ENCODE data around the gene AKT1. TPM values are rescaled to one million over a fixed set of nuclear protein-coding genes. Genes with fewer than 3 reads are reported as not detected.
"Not testable (repeated sequence)": the region's sequence is repeated elsewhere in the genome, so short reads cannot be mapped to it uniquely, and the experiment has no call there.

Gene AKT1
- total RNA-seq, 4 donors from 2014 or later, result 134 to 283 (median 143) TPM

DNA sequence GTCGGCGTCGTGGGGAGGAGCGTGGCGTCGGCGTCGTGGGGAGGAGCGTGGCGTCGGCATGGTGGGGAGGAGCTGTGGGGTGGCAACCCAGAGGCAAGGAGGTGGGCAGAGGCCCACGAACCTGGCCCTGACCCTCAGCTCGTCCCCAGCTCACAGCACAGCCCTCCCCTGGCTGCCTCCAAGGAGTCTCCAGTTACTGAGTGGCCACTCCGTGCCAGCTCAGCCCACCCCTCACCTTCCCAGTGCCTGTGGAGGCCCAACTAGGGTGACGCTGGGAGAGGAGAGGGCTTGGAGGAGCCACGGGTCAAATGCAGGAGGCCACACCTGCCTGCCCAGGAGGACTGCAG is 65.7 kb downstream of the AKT1 start:
- TF ChIP-seq, protein P1, sequence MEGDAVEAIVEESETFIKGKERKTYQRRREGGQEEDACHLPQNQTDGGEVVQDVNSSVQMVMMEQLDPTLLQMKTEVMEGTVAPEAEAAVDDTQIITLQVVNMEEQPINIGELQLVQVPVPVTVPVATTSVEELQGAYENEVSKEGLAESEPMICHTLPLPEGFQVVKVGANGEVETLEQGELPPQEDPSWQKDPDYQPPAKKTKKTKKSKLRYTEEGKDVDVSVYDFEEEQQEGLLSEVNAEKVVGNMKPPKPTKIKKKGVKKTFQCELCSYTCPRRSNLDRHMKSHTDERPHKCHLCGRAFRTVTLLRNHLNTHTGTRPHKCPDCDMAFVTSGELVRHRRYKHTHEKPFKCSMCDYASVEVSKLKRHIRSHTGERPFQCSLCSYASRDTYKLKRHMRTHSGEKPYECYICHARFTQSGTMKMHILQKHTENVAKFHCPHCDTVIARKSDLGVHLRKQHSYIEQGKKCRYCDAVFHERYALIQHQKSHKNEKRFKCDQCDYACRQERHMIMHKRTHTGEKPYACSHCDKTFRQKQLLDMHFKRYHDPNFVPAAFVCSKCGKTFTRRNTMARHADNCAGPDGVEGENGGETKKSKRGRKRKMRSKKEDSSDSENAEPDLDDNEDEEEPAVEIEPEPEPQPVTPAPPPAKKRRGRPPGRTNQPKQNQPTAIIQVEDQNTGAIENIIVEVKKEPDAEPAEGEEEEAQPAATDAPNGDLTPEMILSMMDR (IDR thresholded peaks at IDR 0.05), result no peak
- TF ChIP-seq POLR2A (IDR thresholded peaks at IDR 0.05), result no peak
- TF ChIP-seq EP300 (IDR thresholded peaks at IDR 0.05), result no peak
- no peak for TF ChIP-seq POLR2AphosphoS5 (IDR thresholded peaks at IDR 0.05)
- no peaks in the 10 kb centered on the region for H3K27me3 ChIP-seq
- no peaks in the 10 kb centered on the region for H3K9me3 ChIP-seq
- no CpG with 5 or more reads among the region's 16 CpGs for WGBS, 2 donors (ENCODE audit: low coverage in 1 of 2)
- H3K36me3 ChIP-seq, result no peaks in the 10 kb centered on the region
- ATAC-seq, result no peak
- H3K27ac ChIP-seq, result no peak overlapping the region
- H3K4me1 ChIP-seq, result peaks cover 0 to 51% (median 4%) of the 10 kb centered on the region in 3 donors
- H3K4me3 ChIP-seq, result no peak overlapping the region

DNA sequence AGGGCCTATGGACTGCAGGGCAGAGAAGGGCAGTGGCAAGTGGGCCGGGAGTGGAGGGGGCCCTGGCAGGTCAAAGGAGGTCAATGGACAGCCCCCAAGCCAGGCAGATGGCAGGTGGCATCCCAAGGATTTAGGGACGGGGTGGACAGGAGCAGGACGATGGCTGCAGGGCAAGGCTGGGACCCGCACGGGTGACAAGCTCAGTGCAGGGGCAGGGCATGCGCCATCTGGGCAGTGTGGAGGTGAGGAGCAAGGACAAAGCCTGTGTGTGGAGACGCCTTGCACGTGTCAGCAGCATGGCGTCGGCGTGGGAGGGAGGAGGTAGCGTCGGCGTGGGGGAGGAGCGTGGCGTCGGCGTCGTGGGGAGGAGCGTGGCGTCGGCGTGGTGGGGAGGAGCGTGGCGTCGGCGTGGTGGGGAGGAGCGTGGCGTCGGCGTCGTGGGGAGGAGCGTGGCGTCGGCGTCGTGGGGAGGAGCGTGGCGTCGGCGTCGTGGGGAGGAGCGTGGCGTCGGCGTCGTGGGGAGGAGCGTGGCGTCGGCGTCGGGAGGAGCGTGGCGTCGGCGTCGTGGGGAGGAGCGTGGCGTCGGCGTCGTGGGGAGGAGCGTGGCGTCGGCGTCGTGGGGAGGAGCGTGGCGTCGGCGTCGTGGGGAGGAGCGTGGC is 66.2 kb downstream of the AKT1 start:
- not testable (repeated sequence) for H3K27ac ChIP-seq, H3K27me3 ChIP-seq, H3K4me3 ChIP-seq, ATAC-seq, H3K36me3 ChIP-seq, H3K9me3 ChIP-seq
- H3K4me1 ChIP-seq, result peaks cover 0 to 51% (median 8%) of the 10 kb centered on the region in 3 donors
- 88 to 90% methylated on average over 2 to 10 of the region's 73 CpGs for WGBS, 2 donors (ENCODE audit: low coverage in 1 of 2)

DNA sequence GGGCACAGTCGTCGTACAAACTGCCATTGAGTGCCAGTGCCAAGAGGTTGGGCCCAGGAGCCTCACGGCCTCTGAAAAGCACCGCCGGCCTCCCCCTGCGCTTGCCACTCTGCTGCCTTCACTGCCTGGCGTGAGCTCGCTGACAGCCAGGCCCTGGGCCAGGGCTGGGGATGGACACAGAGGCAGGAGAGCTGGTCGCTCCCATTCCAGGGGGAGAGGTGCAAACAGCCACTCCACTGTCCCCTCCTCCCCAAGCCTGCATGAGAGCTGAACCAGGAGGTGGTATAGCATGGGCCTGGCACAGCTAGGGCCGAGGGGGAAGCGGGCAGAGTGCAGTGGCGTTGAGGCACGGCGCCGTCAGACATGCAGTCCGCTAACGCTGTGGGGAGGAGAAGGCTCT is 66.9 kb downstream of the AKT1 start:
- ATAC-seq, result no peak
- H3K27ac ChIP-seq, result no peak overlapping the region
- H3K27me3 ChIP-seq, result no peaks in the 10 kb centered on the region
- H3K36me3 ChIP-seq, result no peaks in the 10 kb centered on the region
- peaks cover 0 to 51% (median 8%) of the 10 kb centered on the region in 3 donors for H3K4me1 ChIP-seq
- WGBS, 2 donors (ENCODE audit: low coverage in 1 of 2), result no CpG with 5 or more reads among the region's 17 CpGs
- H3K4me3 ChIP-seq, result no peak overlapping the region
- TF ChIP-seq POLR2AphosphoS5 (IDR thresholded peaks at IDR 0.05), result no peak
- TF ChIP-seq, protein P1 (IDR thresholded peaks at IDR 0.05), result no peak
- TF ChIP-seq POLR2A (IDR thresholded peaks at IDR 0.05), result no peak
- TF ChIP-seq EP300 (IDR thresholded peaks at IDR 0.05), result no peak
- no peaks in the 10 kb centered on the region for H3K9me3 ChIP-seq

DNA sequence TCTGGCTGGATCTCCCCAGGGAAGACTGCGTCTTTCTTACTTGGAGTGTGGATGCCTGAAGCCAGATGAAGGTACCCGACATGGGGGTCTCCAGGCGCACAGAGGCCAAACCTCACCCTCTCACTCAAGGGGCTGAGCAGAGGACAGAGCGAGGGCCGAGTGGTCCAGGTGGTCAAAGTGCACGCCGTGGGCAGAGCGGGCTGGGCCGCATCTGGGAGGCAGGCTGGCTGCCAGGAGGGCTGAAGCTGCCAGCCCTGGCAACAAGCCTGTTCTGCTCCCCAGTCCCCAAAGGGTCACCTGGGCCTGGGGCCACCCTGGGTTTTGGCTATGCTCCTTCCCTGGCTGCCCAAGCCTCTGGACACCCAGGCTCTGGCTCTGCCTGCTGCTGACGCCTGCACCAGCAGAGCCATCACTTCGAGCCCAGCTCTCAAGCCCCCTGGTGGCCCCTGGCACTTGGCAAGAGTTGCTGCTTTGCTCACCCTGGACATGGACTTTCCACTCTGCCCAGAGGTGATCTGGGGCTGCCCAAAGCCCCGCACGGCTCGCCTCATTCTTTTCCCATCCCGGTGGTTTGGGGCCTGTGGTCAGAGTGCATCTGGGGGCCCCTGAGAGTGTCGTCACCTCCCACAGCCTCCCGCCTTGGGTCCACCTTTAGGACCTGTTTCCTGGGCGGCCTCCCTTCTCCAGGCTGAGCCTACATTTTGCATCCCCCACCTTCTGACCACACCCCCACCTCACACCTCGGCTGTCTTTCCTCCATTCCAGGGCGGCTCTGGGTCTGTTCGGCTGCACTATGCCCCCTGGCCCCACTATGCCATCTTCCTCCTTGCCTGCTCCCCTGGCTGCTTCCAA is 68.7 kb downstream of the AKT1 start:
- TF ChIP-seq EP300 (IDR thresholded peaks at IDR 0.05) (no peak), POLR2AphosphoS5 (IDR thresholded peaks at IDR 0.05) (no peak), POLR2A (IDR thresholded peaks at IDR 0.05) (no peak)
- TF ChIP-seq, protein P1 (IDR thresholded peaks at IDR 0.05), result no peak
- H3K4me3 ChIP-seq, result no peak overlapping the region
- ATAC-seq, result no peak
- H3K4me1 ChIP-seq, result peaks cover 0 to 53% (median 11%) of the 10 kb centered on the region in 3 donors
- 86 to 88% methylated on average over 3 to 4 of the region's 21 CpGs for WGBS, 2 donors (ENCODE audit: low coverage in 1 of 2)
- no peaks in the 10 kb centered on the region for H3K27me3 ChIP-seq
- no peaks in the 10 kb centered on the region for H3K9me3 ChIP-seq
- H3K27ac ChIP-seq, result no peak overlapping the region
- H3K36me3 ChIP-seq, result no peaks in the 10 kb centered on the region

DNA sequence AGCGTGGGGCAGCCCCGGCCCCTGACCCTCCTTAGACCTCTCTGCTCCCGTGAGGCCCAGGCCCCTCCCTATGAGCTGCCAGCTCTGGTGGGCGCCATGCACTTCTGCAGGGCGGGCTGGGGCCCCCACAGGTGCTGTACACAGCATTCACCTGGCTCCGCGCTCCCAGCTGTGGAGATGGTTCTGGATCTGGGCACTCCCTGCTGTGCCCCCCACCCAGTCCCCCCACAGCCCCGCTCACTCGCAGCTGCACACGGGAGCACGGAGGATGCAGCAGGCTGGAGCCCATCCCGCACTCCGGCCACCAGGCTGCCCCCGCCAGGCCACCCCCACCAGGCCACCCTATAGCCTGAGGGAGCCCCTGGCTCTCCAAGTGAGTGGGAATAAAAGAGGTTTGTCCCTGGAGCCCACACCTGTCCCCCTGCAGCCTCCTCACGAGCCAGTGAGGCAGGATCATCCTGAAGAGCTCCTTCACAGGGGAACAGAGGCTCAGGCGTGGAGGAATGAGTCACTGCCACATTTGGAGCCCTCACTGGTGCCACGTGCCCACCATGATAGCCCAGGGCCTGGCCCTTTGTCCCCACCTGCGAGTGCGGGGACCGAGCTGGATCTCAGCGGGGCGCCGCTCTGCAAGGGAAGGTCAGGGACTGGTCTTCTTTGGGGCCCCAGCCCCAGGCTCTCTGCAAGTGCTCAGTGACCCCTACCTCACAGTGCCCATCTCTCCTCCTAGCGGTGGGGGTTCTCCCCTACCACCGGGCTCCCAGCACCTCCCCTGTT is 69.6 kb downstream of the AKT1 start:
- H3K27ac ChIP-seq, result no peak overlapping the region
- no peak for ATAC-seq
- H3K4me3 ChIP-seq, result no peak overlapping the region
- 60% methylated on average over 1 of the region's 25 CpGs; no CpG with 5 or more reads in 1 of the 2 donors for WGBS, 2 donors (ENCODE audit: low coverage in 1 of 2)
- no peaks in the 10 kb centered on the region for H3K9me3 ChIP-seq
- no peaks in the 10 kb centered on the region for H3K36me3 ChIP-seq
- TF ChIP-seq EP300 (IDR thresholded peaks at IDR 0.05), result no peak
- no peak for TF ChIP-seq POLR2AphosphoS5 (IDR thresholded peaks at IDR 0.05)
- TF ChIP-seq, protein P1 (IDR thresholded peaks at IDR 0.05), result no peak
- TF ChIP-seq POLR2A (IDR thresholded peaks at IDR 0.05), result no peak
- H3K27me3 ChIP-seq, result no peaks in the 10 kb centered on the region
- peaks cover 0 to 50% (median 11%) of the 10 kb centered on the region in 3 donors for H3K4me1 ChIP-seq

Data from gastroesophageal sphincter (tissue), 4 donors.